ENCODE results near the gene DNER. TPM values are rescaled to one million over a fixed set of nuclear protein-coding genes. Genes with fewer than 3 reads are reported as not detected.

The DNER gene
- total and polyA plus RNA-seq, 10 of the 15 experiments (the other 5 are each of a cell fraction or from before 2014, with no cell fraction given), result 0.04 to 0.08 (median 0.07) TPM; not detected in 7

- no peak for TF ChIP-seq ATF7 (IDR thresholded peaks at IDR 0.05; ENCODE audit: low read depth)
- TF ChIP-seq SKIL (IDR thresholded peaks at IDR 0.05; ENCODE audit: low read depth, poor library complexity, severe bottlenecking), result no peak
- TF ChIP-seq MTA2 (IDR thresholded peaks at IDR 0.05; ENCODE audit: low read depth), result no peak
- no peak for TF ChIP-seq SP1 (IDR thresholded peaks at IDR 0.05; ENCODE audit: low read depth, low read length)
- no peak for TF ChIP-seq ZBTB4 (CRISPR knock-in tag; IDR thresholded peaks at IDR 0.05)
- TF ChIP-seq NBN (IDR thresholded peaks at IDR 0.05), result no peak
- TF ChIP-seq, protein P1, sequence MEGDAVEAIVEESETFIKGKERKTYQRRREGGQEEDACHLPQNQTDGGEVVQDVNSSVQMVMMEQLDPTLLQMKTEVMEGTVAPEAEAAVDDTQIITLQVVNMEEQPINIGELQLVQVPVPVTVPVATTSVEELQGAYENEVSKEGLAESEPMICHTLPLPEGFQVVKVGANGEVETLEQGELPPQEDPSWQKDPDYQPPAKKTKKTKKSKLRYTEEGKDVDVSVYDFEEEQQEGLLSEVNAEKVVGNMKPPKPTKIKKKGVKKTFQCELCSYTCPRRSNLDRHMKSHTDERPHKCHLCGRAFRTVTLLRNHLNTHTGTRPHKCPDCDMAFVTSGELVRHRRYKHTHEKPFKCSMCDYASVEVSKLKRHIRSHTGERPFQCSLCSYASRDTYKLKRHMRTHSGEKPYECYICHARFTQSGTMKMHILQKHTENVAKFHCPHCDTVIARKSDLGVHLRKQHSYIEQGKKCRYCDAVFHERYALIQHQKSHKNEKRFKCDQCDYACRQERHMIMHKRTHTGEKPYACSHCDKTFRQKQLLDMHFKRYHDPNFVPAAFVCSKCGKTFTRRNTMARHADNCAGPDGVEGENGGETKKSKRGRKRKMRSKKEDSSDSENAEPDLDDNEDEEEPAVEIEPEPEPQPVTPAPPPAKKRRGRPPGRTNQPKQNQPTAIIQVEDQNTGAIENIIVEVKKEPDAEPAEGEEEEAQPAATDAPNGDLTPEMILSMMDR (IDR thresholded peaks at IDR 0.05 in 2 of 3, conservative IDR thresholded peaks at IDR 0.05 in 1 of 3; ENCODE audit: control insufficient read depth in 2 of 3, extremely low read depth in 1 of 3, insufficient read depth in 1 of 3, low read depth in 3 of 3, low read length in 3 of 3), result no peak
- TF ChIP-seq SREBF2 (IDR thresholded peaks at IDR 0.05; ENCODE audit: low read length), result no peak
- no peak for TF ChIP-seq SUPT20H (IDR thresholded peaks at IDR 0.05; ENCODE audit: borderline replicate concordance, control insufficient read depth, low read depth, low read length)
Measured at GRCh38 chr2:229344151-229344551, 370.2 kb downstream of the DNER start (continued).
